Left lung (tissue), 10 donors: Measurements from ENCODE around the gene NOC4L. TPM values are rescaled to one million over a fixed set of nuclear protein-coding genes. Genes with fewer than 3 reads are reported as not detected.

ENCODE experiments used
- ATAC-seq: fragments of 200-7000 bp; cut with Tn5 transposase; one replicate; pipeline ENCODE4 v1.9.1; 2020; ENCODE audit warnings: moderate library complexity
- DNase-seq, 4 donors: peaks; one replicate each; pipeline ENCODE4 v3.0.0-alpha.2; 2013 to 2020
- H3K27ac ChIP-seq, 2 donors: fragments of 200-600 bp; sonication (generic) in 1 of 2; one replicate each; pipeline versions ENCODE4 v1.5.0 to v1.8.0; 2020 to 2021
- H3K27me3 ChIP-seq, 2 donors: fragments of 200-600 bp; sonication (generic) in 1 of 2; one replicate each; pipeline versions ENCODE4 v1.5.0 to v1.8.0; 2020 to 2021
- H3K36me3 ChIP-seq, 2 donors: fragments of 200-600 bp; sonication (generic) in 1 of 2; one replicate each; pipeline versions ENCODE4 v1.5.0 to v1.8.0; 2020 to 2021
- H3K4me1 ChIP-seq, 2 donors: fragments of 200-600 bp; one replicate each; pipeline ENCODE4 v1.8.0; 2021
- H3K4me3 ChIP-seq, 2 donors: fragments of 200-600 bp; sonication (generic) in 1 of 2; one replicate each; pipeline versions ENCODE4 v1.5.0 to v1.8.0; 2020 to 2021; ENCODE audit warnings: mild to moderate bottlenecking in 1 of 2
- H3K9me3 ChIP-seq, 2 donors: fragments of 200-600 bp; sonication (generic) in 1 of 2; one replicate each; pipeline versions ENCODE4 v1.5.0 to v1.8.0; 2020 to 2021
- CTCF ChIP-seq, 2 donors: fragments of 200-600 bp; sonication (generic) in 1 of 2; IDR thresholded peaks; one replicate each; pipeline versions ENCODE4 v1.5.0 to v1.8.0; 2021; ENCODE audit warnings: antibody characterized with exemption in 2 of 2
- intact Hi-C, 2 donors: fragments of 100-400 bp; cut with DNase I; formaldehyde crosslinking; loops; one replicate each; pipeline versions ENCODE4 v1.11.2 to v1.14.2; 2022
- polyA plus RNA-seq, 6 donors: library from polyadenylated mRNA; unstranded; fragments of 120-200 nt; gene quantifications; one replicate each; pipeline ENCODE4 v1.2.1, GENCODE V29; 2013; ENCODE audit not compliant: insufficient read length in 6 of 6
- total RNA-seq, 2 donors: library from RNA; stranded (reverse); fragmentation: NEBNext Ultra II Directional; extraction: Animal tissue kit (Norgen Biotek cat#: 25700); gene quantifications; one replicate each; pipeline ENCODE4 v1.2.1, GENCODE V29; 2021
- donor health status: DM: no; HTN: yes; CAD: no.
- donor health status: DM: no; HTN: no; CAD: no.

NOC4L gene
- total and polyA plus RNA-seq, 8 donors = 10.6 to 19.6 (median 12.5) TPM

- intact Hi-C loops = no loop called here
- Histone ChIP-seq H3K4me3 (no peak overlapping the region), H3K36me3 (no peaks in the 10 kb centered on the region), H3K4me1 (no peaks in the 10 kb centered on the region), H3K27me3 (peaks cover 3 to 99% of the 10 kb centered on the region in 2 donors), H3K27ac (no peak overlapping the region), H3K9me3 (no peaks in the 10 kb centered on the region)
- DNase-seq = peak in 1 of 4 donors; percentile 54
- no peak for TF ChIP-seq CTCF (IDR thresholded peaks at IDR 0.05)
- ATAC-seq = no peak
Observed at GRCh38 chr12:132173135-132174014, 29.1 kb downstream of the NOC4L start.

DNA sequence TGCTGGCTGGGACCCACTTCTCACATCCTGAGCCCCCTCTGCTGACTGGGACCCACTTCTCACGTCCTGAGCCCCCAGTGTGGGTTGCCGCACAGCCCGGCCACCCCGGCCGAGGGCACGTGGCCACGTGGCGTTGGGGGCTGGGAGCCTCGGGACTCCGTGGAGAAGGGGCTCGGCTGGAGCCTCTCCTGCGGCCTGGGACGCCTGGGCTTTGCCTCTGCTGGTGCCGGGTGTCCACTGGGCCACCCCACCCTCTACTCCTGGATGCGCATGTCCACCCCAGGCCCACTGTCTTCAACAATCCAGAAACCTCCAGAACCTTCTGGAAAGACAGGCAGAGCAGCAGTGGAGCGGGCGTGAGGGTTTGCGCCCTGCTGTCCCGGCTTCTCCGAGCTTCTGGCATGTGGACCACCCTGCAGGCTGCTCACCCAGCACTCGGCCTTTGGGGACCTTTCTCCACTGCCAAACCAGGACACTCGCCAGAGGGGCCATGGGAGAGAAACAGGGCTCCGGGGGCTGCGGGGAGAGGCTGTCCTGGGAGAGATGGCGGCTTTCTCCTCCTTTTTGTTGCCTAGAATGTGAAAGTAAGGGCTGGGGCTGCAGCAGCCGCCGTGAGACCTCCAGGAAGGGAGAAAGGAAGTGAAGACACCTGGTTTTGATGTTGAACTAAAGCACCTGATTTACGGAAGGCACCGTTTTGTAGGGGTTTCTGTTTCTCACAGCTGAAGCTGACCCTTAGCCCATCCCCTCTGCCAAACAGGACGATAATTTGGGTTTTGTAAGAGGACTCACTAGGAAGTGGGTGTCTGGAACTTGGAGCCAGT is 30.0 kb downstream of the NOC4L start:
- Histone ChIP-seq H3K9me3 (no peaks in the 10 kb centered on the region), H3K27ac (no peak overlapping the region), H3K4me3 (no peak overlapping the region), H3K27me3 (peaks cover 3 to 100% of the 10 kb centered on the region in 2 donors), H3K36me3 (no peaks in the 10 kb centered on the region), H3K4me1 (peaks cover 0 to 4% of the 10 kb centered on the region in 2 donors)
- ATAC-seq = no peak
- intact Hi-C loops = no loop called here
- no peak for TF ChIP-seq CTCF (IDR thresholded peaks at IDR 0.05)
- peak in 1 of 4 donors; percentile 75 for DNase-seq

DNA sequence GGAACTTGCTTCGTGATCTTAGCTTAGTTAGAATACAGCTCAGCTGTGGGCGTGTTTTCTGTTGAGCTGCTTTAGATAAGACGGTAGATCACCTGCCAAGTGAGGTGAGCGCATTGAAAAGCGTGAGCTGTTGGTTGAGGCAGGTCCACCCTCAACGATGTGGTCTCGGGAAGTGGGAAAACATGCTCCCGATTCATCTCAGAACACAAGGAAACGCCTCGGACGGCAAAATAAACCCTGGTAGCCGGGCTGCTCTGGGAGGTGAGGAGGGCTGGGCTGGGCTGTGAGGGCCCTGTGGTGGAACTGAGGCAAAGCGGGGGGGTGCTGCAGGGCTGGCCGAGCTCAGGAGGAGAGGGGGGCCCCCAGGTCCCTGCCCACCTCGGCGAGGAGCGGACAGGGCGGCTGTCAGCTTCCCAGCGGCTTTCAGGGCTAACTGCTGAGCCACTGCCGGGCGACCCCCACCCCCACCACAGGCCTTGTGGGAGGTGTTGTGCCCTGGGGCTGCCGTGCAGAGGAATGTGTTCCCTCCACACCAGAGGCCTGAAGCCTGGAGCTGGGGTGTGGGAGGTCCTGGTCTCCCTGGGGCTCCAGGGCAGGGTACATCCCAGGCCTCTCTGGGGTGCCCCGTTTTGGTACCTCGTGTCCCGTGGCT is 30.7 kb downstream of the NOC4L start:
- TF ChIP-seq CTCF (IDR thresholded peaks at IDR 0.05) = no peak
- DNase-seq (peak in 1 of 4 donors; percentile 67), ATAC-seq (no peak)
- no peaks in the 10 kb centered on the region for H3K36me3 ChIP-seq
- H3K4me1 ChIP-seq = peaks cover 0 to 4% of the 10 kb centered on the region in 2 donors
- no peak overlapping the region for H3K27ac ChIP-seq
- intact Hi-C loops = no loop called here
- no peak overlapping the region for H3K4me3 ChIP-seq
- peaks cover 3 to 100% of the 10 kb centered on the region in 2 donors for H3K27me3 ChIP-seq
- H3K9me3 ChIP-seq = no peaks in the 10 kb centered on the region

- no peak for TF ChIP-seq CTCF (IDR thresholded peaks at IDR 0.05)
- Histone ChIP-seq H3K9me3 (no peaks in the 10 kb centered on the region), H3K27me3 (peaks cover 3 to 92% of the 10 kb centered on the region in 2 donors), H3K4me1 (peaks cover 0 to 4% of the 10 kb centered on the region in 2 donors), H3K4me3 (no peak overlapping the region), H3K27ac (no peak overlapping the region), H3K36me3 (no peaks in the 10 kb centered on the region)
- DNase-seq (peak in 1 of 4 donors; percentile 58), ATAC-seq (no peak)
- intact Hi-C loops = no loop called here
Observed at GRCh38 chr12:132175496-132176384, 31.5 kb downstream of the NOC4L start.
